Mesothelial cell of epicardium (in vitro differentiated cells): ENCODE data around the gene CYB561A3. TPM values are rescaled to one million over a fixed set of nuclear protein-coding genes. Genes with fewer than 3 reads are reported as not detected.

ENCODE experiments used
- DNase-seq, 2 experiments: peaks; one replicate each; pipeline ENCODE4 v3.0.0; 2021; ENCODE audit warnings: low spot score in 2 of 2; ENCODE audit not compliant: unreplicated experiment in 2 of 2
- H3K27ac Mint-ChIP-seq: 2 replicates; pipeline ENCODE4 v1.8.0; 2021; ENCODE audit warnings: mixed read lengths
- H3K27me3 Mint-ChIP-seq: 2 replicates; pipeline ENCODE4 v1.8.0; 2021; ENCODE audit warnings: low read depth, mixed read lengths
- H3K36me3 Mint-ChIP-seq: 2 replicates; pipeline ENCODE4 v1.8.0; 2021; ENCODE audit warnings: mixed read lengths
- H3K4me1 Mint-ChIP-seq: 2 replicates; pipeline ENCODE4 v1.8.0; 2021; ENCODE audit warnings: mixed read lengths
- H3K4me3 Mint-ChIP-seq: 2 replicates; pipeline ENCODE4 v1.8.0; 2021; ENCODE audit warnings: mild to moderate bottlenecking, moderate library complexity, mixed read lengths
- H3K9me3 Mint-ChIP-seq: 2 replicates; pipeline ENCODE4 v1.8.0; 2021; ENCODE audit warnings: mixed read lengths
- CTCF ChIP-seq: fragments of 200-600 bp; sonication (generic); IDR thresholded peaks from one replicate; pipeline ENCODE4 v1.5.0; 2021; ENCODE audit warnings: antibody characterized with exemption; ENCODE audit not compliant: unreplicated experiment
- total RNA-seq: library from RNA; stranded (reverse); gene quantifications from 3 replicates; pipeline ENCODE4 v1.2.1, GENCODE V29; 2021

Gene CYB561A3
- total RNA-seq, 1 donor from 2014 or later: 26.3 TPM

DNA sequence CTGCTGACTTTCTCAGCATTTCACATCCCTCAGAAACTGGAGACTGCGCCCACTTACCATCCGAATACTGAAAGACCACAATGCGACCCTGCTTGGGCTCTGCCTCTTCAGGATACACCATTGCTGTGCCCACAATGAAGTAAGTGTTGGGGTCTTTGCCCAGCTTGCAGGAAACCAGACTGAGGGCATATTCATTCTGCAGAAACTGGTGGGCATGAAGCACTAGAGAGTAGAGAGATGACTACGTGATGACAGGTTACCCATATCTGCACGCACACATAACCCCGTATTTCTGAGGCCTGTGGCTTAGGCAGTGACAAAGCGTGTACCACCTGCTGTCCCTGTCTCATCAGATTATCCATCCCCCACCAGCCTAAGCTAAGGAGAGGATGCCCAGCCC, 51.9 kb downstream of the CYB561A3 start:
- peaks cover 24% of the 10 kb centered on the region for H3K36me3 Mint-ChIP-seq
- H3K4me1 Mint-ChIP-seq: no peaks in the 10 kb centered on the region
- no peak for TF ChIP-seq CTCF
- H3K9me3 Mint-ChIP-seq: no peaks in the 10 kb centered on the region
- no peak for DNase-seq
- no peak overlapping the region for H3K27ac Mint-ChIP-seq
- no peaks in the 10 kb centered on the region for H3K27me3 Mint-ChIP-seq
- no peak overlapping the region for H3K4me3 Mint-ChIP-seq

- H3K27me3 Mint-ChIP-seq: no peaks in the 10 kb centered on the region
- no peaks in the 10 kb centered on the region for H3K9me3 Mint-ChIP-seq
- H3K36me3 Mint-ChIP-seq: peaks cover 24% of the 10 kb centered on the region
- no peaks in the 10 kb centered on the region for H3K4me1 Mint-ChIP-seq
- no peak overlapping the region for H3K27ac Mint-ChIP-seq
- no peak for DNase-seq
- H3K4me3 Mint-ChIP-seq: no peak overlapping the region
- no peak for TF ChIP-seq CTCF
Observed at GRCh38 chr11:61309141-61309540, 52.5 kb downstream of the CYB561A3 start.

DNA sequence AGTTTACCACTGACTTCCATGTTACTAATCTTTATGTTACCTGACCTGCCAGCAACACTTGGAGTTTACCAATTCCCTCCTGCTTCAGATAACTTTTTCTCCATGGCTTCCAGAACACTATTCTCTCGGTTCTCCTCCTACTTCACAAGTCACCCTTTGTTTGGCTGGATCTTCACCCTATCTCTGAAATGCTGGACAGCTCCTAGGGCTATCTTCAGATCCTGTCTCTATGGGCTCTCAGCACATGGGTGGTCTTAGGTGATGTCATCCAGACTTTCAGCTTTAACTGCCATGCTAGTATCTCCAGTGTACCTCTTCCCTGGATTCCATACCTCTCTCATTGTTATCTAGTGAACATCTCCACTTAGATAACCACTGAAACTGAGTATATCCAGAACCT, 54.3 kb downstream of the CYB561A3 start:
- no peak overlapping the region for H3K4me3 Mint-ChIP-seq
- H3K27ac Mint-ChIP-seq: no peak overlapping the region
- no peaks in the 10 kb centered on the region for H3K27me3 Mint-ChIP-seq

DNA sequence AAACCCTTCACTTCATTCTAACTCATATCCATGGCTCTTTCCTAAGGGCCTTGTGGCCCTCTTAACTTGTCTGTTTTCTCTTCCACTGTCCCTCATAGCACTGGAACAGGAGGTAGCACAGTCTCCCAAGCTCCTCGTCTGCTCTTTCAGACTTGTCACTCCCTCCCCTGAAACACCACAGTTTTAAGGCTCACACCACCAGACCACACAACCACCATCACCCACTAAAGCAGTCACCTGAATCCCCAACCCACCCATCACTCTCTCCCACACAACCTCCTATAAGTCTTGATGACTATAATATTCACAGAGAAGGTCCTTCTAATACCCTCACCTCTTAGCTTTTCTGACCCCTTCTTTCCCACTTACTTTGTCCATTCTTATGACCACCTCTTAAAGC, 55.5 kb downstream of the CYB561A3 start:
- H3K27me3 Mint-ChIP-seq: no peaks in the 10 kb centered on the region
- no peak for TF ChIP-seq CTCF
- no peak overlapping the region for H3K4me3 Mint-ChIP-seq
- no peaks in the 10 kb centered on the region for H3K4me1 Mint-ChIP-seq
- H3K27ac Mint-ChIP-seq: no peak overlapping the region
- peaks cover 21% of the 10 kb centered on the region for H3K36me3 Mint-ChIP-seq
- no peaks in the 10 kb centered on the region for H3K9me3 Mint-ChIP-seq
- no peak for DNase-seq

More for the DNA sequence above, 54.3 kb downstream of the CYB561A3 start:
- peaks cover 20% of the 10 kb centered on the region for H3K36me3 Mint-ChIP-seq
- TF ChIP-seq CTCF: no peak
- DNase-seq: no peak
- no peaks in the 10 kb centered on the region for H3K4me1 Mint-ChIP-seq
- no peaks in the 10 kb centered on the region for H3K9me3 Mint-ChIP-seq

DNA sequence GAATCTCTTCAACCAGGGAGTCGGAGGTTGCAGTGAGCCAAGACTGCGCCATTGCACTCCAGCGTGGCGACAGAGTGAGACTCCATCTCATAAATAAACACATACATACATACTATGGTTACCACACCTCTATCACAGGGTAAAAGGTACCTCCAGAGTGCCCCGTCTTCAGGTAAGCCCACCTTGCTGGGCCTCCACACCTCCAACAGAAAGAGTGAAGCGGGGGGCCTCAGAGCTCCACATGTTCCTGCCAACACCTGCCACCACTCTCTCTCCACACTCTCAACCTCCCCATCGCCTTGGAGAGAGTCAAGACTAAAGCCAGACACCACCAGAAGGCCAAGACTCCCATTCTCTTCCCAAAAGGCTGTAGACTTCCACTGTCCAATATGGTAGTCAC, 56.3 kb downstream of the CYB561A3 start:
- peaks cover 28% of the 10 kb centered on the region for H3K36me3 Mint-ChIP-seq
- H3K27ac Mint-ChIP-seq: no peak overlapping the region
- no peak for DNase-seq
- no peak for TF ChIP-seq CTCF
- H3K4me3 Mint-ChIP-seq: no peak overlapping the region
- no peaks in the 10 kb centered on the region for H3K9me3 Mint-ChIP-seq
- no peaks in the 10 kb centered on the region for H3K27me3 Mint-ChIP-seq
- H3K4me1 Mint-ChIP-seq: no peaks in the 10 kb centered on the region

DNA sequence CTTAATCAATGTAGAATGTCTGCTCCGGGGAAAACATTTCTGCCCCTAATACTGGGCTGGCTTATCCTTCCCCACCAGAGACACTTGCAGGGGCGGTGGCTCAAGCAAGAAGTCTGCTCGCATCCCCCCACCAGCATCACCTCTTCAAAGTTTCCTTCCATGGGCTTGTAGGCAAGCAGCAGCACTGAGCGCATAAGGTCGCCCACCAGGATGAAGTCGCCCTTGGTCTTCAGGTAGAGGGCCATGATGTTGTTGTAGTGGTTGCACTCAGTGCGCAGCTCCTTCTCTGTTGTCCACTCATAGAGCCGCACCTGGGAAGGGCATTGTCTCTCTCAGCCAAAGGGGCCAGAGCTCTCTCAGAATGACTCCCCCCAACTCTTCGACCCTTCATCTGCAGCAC, 58.0 kb downstream of the CYB561A3 start:
- no peaks in the 10 kb centered on the region for H3K27me3 Mint-ChIP-seq
- H3K36me3 Mint-ChIP-seq: peaks cover 35% of the 10 kb centered on the region

More for the DNA sequence above, 58.0 kb downstream of the CYB561A3 start:
- Mint-ChIP-seq H3K4me3 (no peak overlapping the region), H3K27ac (no peak overlapping the region), H3K9me3 (no peaks in the 10 kb centered on the region), H3K4me1 (no peaks in the 10 kb centered on the region)
- no peak for TF ChIP-seq CTCF
- no peak for DNase-seq
